ENCODE results near the gene OBSCN.

The OBSCN gene

DNA sequence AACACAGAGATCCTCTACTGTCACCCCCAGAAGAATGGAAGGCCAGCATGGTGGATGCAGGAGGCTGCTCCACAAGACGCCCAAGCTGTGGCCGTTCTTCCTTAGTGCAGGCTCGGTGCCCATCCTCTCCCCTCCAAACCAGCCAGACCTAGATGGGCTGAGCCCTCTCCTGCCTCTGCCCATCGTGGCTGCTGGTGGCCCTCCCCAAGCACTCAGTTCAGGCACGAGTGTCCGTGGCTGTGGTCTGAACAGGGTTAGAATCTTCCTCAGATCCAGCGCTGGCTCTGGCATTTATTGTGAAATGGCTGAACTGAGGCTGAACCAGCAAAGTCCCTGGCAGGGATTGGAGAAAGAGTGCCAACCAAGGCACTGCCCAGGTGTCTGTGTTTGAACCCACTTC lies 139.3 kb downstream of the OBSCN start:
- H3K27me3 ChIP-seq (ENCODE audit: insufficient read depth, low read length) = no peaks in the 10 kb centered on the region
- no peak overlapping the region for H3K27ac ChIP-seq (ENCODE audit: low read length)
- H3K9ac ChIP-seq (ENCODE audit: low read depth, low read length) = no peak overlapping the region
- H3K9me3 ChIP-seq (ENCODE audit: insufficient read depth, low read depth, low read length) = no peaks in the 10 kb centered on the region
- H3K36me3 ChIP-seq (ENCODE audit: insufficient read depth, low read depth, low read length) = peaks cover 8% of the 10 kb centered on the region; the same call in 1 of the 2 replicates
- no peak overlapping the region for H3K4me3 ChIP-seq (ENCODE audit: low read length)
- no peaks in the 10 kb centered on the region for H3K4me1 ChIP-seq (ENCODE audit: insufficient read depth, low read length)

- Histone ChIP-seq H3K4me1 (ENCODE audit: insufficient read depth, low read length) (no peaks in the 10 kb centered on the region), H3K4me3 (ENCODE audit: low read length) (no peak overlapping the region), H3K9me3 (ENCODE audit: insufficient read depth, low read depth, low read length) (no peaks in the 10 kb centered on the region), H3K36me3 (ENCODE audit: insufficient read depth, low read depth, low read length) (peaks cover 3% of the 10 kb centered on the region; the same call in 1 of the 2 replicates), H3K27me3 (ENCODE audit: insufficient read depth, low read length) (no peaks in the 10 kb centered on the region), H3K9ac (ENCODE audit: low read depth, low read length) (no peak overlapping the region), H3K27ac (ENCODE audit: low read length) (no peak overlapping the region)
These were observed 141.0 kb downstream of the OBSCN start for GRCh38 chr1:228348708-228349467.

DNA sequence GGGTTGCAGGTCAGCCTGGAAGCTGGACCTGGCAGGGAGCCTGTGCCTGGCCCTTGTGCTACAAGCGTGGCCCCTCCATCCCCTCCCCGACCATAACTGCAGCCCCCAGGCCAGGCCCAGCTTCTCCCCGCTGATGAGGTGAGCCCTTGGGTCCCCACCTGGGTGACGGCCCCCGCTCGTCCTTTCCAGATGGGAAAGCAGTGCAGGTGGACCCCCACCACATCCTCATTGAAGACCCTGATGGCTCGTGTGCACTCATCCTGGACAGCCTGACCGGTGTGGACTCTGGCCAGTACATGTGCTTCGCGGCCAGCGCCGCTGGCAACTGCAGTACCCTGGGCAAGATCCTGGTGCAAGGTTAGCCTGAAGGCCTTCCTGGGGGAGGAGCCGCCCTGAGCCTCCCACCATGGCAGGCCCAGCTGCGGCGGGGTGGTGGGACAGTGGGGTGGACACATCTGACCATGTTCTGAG lies 141.9 kb downstream of the OBSCN start:
- no peak overlapping the region for H3K27ac ChIP-seq (ENCODE audit: low read length)
- no peak overlapping the region for H3K9ac ChIP-seq (ENCODE audit: low read depth, low read length)
- H3K36me3 ChIP-seq (ENCODE audit: insufficient read depth, low read depth, low read length) = no peaks in the 10 kb centered on the region

GRCh38 chr1:228350179-228350742 lies 142.4 kb downstream of the OBSCN start:
- no peaks in the 10 kb centered on the region for H3K9me3 ChIP-seq (ENCODE audit: insufficient read depth, low read depth, low read length)
- no peak overlapping the region for H3K4me3 ChIP-seq (ENCODE audit: low read length)
- H3K4me1 ChIP-seq (ENCODE audit: insufficient read depth, low read length) = no peaks in the 10 kb centered on the region
- no peaks in the 10 kb centered on the region for H3K36me3 ChIP-seq (ENCODE audit: insufficient read depth, low read depth, low read length)
- H3K27me3 ChIP-seq (ENCODE audit: insufficient read depth, low read length) = no peaks in the 10 kb centered on the region
- H3K9ac ChIP-seq (ENCODE audit: low read depth, low read length) = no peak overlapping the region
- H3K27ac ChIP-seq (ENCODE audit: low read length) = no peak overlapping the region

More for the DNA sequence above, 141.9 kb downstream of the OBSCN start:
- no peaks in the 10 kb centered on the region for H3K9me3 ChIP-seq (ENCODE audit: insufficient read depth, low read depth, low read length)
- H3K27me3 ChIP-seq (ENCODE audit: insufficient read depth, low read length) = no peaks in the 10 kb centered on the region
- no peak overlapping the region for H3K4me3 ChIP-seq (ENCODE audit: low read length)
- H3K4me1 ChIP-seq (ENCODE audit: insufficient read depth, low read length) = no peaks in the 10 kb centered on the region

GRCh38 chr1:228350831-228351781 lies 143.3 kb downstream of the OBSCN start:
- Histone ChIP-seq H3K9ac (ENCODE audit: low read depth, low read length) (no peak overlapping the region), H3K4me3 (ENCODE audit: low read length) (no peak overlapping the region), H3K27me3 (ENCODE audit: insufficient read depth, low read length) (no peaks in the 10 kb centered on the region), H3K36me3 (ENCODE audit: insufficient read depth, low read depth, low read length) (no peaks in the 10 kb centered on the region), H3K4me1 (ENCODE audit: insufficient read depth, low read length) (no peaks in the 10 kb centered on the region), H3K9me3 (ENCODE audit: insufficient read depth, low read depth, low read length) (no peaks in the 10 kb centered on the region), H3K27ac (ENCODE audit: low read length) (no peak overlapping the region)

DNA sequence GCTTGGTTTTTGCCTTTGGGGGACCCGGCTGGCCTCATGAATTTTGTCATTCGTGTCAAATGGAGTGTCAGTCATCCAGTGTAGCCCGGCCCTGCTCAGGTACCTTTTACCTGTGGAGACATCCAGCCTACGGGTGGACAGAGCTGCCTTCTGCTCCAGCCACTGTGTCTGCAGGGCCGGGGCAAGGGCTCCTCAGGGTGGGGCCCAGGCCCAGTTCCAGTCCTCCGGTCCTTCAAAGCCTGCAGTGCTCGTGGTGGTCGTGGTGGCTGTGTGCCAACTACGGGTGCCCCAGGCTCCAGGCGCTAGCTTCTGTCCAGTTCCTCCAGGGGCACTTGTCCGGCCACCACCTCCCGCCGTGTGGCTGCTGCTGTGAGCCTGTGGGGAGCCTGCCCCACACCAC lies 144.0 kb downstream of the OBSCN start:
- H3K27ac ChIP-seq (ENCODE audit: low read length) = no peak overlapping the region
- H3K4me1 ChIP-seq (ENCODE audit: insufficient read depth, low read length) = no peaks in the 10 kb centered on the region
- no peaks in the 10 kb centered on the region for H3K9me3 ChIP-seq (ENCODE audit: insufficient read depth, low read depth, low read length)
- no peak overlapping the region for H3K4me3 ChIP-seq (ENCODE audit: low read length)
- H3K27me3 ChIP-seq (ENCODE audit: insufficient read depth, low read length) = no peaks in the 10 kb centered on the region
- no peak overlapping the region for H3K9ac ChIP-seq (ENCODE audit: low read depth, low read length)
- no peaks in the 10 kb centered on the region for H3K36me3 ChIP-seq (ENCODE audit: insufficient read depth, low read depth, low read length)

GRCh38 chr1:228352677-228353481 lies 145.0 kb downstream of the OBSCN start:
- Histone ChIP-seq H3K4me1 (ENCODE audit: insufficient read depth, low read length) (no peaks in the 10 kb centered on the region), H3K27ac (ENCODE audit: low read length) (no peak overlapping the region), H3K27me3 (ENCODE audit: insufficient read depth, low read length) (no peaks in the 10 kb centered on the region), H3K9me3 (ENCODE audit: insufficient read depth, low read depth, low read length) (no peaks in the 10 kb centered on the region), H3K36me3 (ENCODE audit: insufficient read depth, low read depth, low read length) (no peaks in the 10 kb centered on the region), H3K4me3 (ENCODE audit: low read length) (no peak overlapping the region), H3K9ac (ENCODE audit: low read depth, low read length) (no peak overlapping the region)

GRCh38 chr1:228353601-228354371 lies 145.9 kb downstream of the OBSCN start:
- H3K9ac ChIP-seq (ENCODE audit: low read depth, low read length) = no peak overlapping the region
- H3K27ac ChIP-seq (ENCODE audit: low read length) = no peak overlapping the region
- H3K9me3 ChIP-seq (ENCODE audit: insufficient read depth, low read depth, low read length) = no peaks in the 10 kb centered on the region
- no peaks in the 10 kb centered on the region for H3K36me3 ChIP-seq (ENCODE audit: insufficient read depth, low read depth, low read length)
- H3K27me3 ChIP-seq (ENCODE audit: insufficient read depth, low read length) = no peaks in the 10 kb centered on the region
- no peaks in the 10 kb centered on the region for H3K4me1 ChIP-seq (ENCODE audit: insufficient read depth, low read length)
- H3K4me3 ChIP-seq (ENCODE audit: low read length) = no peak overlapping the region

GRCh38 chr1:228354390-228355320 lies 146.8 kb downstream of the OBSCN start:
- Histone ChIP-seq H3K4me1 (ENCODE audit: insufficient read depth, low read length) (no peaks in the 10 kb centered on the region), H3K27me3 (ENCODE audit: insufficient read depth, low read length) (no peaks in the 10 kb centered on the region), H3K9ac (ENCODE audit: low read depth, low read length) (no peak overlapping the region), H3K4me3 (ENCODE audit: low read length) (no peak overlapping the region), H3K36me3 (ENCODE audit: insufficient read depth, low read depth, low read length) (no peaks in the 10 kb centered on the region), H3K27ac (ENCODE audit: low read length) (no peak overlapping the region), H3K9me3 (ENCODE audit: insufficient read depth, low read depth, low read length) (no peaks in the 10 kb centered on the region)
